ENCODE measurements around the gene UGT1A9. TPM values are rescaled to one million over a fixed set of nuclear protein-coding genes. Genes with fewer than 3 reads are reported as not detected.
"Not testable (repeated sequence)": the region's sequence is repeated elsewhere in the genome, so short reads cannot be mapped to it uniquely, and the experiment has no call there.

UGT1A9 gene
- total and polyA plus RNA-seq, 7 donors, result not detected

DNA sequence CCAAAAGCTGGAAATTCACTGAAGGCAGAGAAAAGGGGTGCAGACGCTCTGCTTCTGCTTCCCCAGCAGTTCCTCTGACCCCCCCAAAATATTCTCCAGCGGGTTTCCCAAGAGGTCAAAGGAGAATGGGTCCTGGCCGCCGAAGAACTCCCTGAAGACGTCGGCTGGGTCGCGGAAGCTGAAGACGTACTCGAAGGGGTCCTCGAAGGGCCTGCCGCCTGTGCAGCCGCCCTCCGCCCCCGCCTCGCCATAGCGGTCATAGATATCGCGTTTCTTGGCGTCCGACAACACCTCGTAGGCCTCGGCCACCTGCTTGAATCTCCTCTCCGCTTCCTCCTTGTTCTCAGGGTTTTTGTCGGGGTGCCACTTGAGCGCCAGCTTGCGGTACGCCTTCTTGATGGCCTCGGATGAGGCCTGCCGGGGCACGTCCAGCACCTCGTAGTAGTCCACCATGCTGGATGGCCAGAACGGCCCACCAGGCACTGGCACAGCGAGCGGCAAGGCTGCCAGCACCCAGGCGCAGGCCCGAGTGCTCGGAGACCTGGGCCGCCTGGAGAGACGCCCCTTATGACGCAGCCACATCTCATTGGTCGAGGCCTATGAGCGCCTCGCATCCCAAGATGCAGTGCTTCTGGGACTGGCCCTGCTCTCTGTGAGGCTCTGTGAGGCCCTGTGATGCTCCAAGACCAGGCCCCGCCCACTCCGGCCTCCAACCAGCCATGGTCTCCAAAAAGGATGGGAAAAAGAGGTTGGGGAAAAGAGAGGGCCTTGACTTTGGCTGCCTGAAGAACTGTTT lies 72.0 kb downstream of the UGT1A9 start:
- Histone ChIP-seq H3K27me3 (ENCODE audit: insufficient read depth in 3 of 3, low read length in 2 of 3) (peaks cover 0 to 2% (median 0%) of the 10 kb centered on the region in 3 donors), H3K36me3 (ENCODE audit: insufficient read depth in 1 of 2, low read depth in 1 of 2) (no peaks in the 10 kb centered on the region), H3K4me1 (no peaks in the 10 kb centered on the region), H3K9me3 (no peaks in the 10 kb centered on the region), H3K27ac (no peak overlapping the region), H3K4me3 (no peak overlapping the region)
- DNase-seq (peak in 1 of 2 donors; percentile 48), ATAC-seq (no peak)
- intact Hi-C loops (cut with DNase I), result no loop called here
- TF ChIP-seq, protein P1, sequence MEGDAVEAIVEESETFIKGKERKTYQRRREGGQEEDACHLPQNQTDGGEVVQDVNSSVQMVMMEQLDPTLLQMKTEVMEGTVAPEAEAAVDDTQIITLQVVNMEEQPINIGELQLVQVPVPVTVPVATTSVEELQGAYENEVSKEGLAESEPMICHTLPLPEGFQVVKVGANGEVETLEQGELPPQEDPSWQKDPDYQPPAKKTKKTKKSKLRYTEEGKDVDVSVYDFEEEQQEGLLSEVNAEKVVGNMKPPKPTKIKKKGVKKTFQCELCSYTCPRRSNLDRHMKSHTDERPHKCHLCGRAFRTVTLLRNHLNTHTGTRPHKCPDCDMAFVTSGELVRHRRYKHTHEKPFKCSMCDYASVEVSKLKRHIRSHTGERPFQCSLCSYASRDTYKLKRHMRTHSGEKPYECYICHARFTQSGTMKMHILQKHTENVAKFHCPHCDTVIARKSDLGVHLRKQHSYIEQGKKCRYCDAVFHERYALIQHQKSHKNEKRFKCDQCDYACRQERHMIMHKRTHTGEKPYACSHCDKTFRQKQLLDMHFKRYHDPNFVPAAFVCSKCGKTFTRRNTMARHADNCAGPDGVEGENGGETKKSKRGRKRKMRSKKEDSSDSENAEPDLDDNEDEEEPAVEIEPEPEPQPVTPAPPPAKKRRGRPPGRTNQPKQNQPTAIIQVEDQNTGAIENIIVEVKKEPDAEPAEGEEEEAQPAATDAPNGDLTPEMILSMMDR (IDR thresholded peaks at IDR 0.05), result no peak
- WGBS, 3 donors, result 92 to 94% (median 93%) methylated on average over 44 to 45 of the region's 46 CpGs

DNA sequence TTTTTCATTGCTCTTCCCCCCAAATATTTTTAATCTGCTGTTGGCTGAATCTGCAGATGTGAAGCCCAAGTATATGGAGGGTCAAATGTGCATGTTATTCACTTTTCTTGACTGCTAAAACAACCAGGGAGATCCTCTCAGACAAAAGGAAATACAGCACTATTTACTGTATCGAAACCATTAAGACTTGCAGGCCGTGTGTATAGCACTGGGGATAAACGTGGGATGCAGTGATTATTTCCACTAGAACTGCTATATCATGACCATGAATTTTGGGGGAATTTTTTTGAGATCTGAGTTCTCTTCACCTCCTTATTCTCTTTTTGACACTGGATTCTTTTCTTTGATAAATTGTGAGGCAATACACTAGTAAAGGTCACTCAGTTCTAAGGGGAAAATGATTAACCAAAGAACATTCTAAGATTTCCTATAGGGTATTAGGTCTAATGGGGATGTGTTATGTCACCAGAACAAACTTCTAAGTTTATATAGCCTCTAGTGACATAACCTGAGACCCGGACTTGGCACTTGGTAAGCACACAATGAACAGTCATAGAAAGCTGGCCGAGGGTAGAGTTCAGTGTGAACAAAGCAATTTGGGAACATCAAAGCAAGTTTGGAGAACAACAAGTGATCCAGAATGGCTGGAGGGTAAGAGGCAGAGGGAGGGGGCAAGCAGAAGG lies 73.5 kb downstream of the UGT1A9 start:
- intact Hi-C loops (cut with DNase I), result no loop called here
- no peak overlapping the region for H3K4me3 ChIP-seq
- no peaks in the 10 kb centered on the region for H3K4me1 ChIP-seq
- TF ChIP-seq, protein P1 (IDR thresholded peaks at IDR 0.05), result no peak
- no peak overlapping the region for H3K27ac ChIP-seq
- DNase-seq (no peak), ATAC-seq (no peak)
- H3K27me3 ChIP-seq (ENCODE audit: insufficient read depth in 3 of 3, low read length in 2 of 3), result no peaks in the 10 kb centered on the region
- WGBS, 3 donors, result 53 to 60% (median 56%) methylated on average over 5 of the region's 5 CpGs
- no peaks in the 10 kb centered on the region for H3K36me3 ChIP-seq (ENCODE audit: insufficient read depth in 1 of 2, low read depth in 1 of 2)
- no peaks in the 10 kb centered on the region for H3K9me3 ChIP-seq

DNA sequence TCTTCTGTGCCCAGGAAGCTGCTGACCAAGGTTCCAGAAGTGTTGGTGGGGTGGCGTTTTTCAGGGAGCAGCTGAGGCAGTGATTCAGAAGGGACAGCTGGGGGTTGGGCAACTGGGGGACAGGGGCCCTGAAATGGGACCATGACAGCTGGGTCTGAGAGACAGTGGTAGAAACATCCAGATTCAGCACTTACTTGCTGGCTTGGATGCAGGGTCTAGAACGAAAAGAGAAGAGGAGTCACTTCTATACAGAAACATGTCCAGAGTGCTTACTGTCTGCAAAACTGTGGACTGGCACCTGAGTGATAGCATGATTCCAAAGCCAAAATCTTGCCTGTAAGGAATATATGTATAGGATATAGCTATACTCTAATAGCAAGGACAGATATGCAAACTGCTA lies 74.1 kb downstream of the UGT1A9 start:
- WGBS, 3 donors, result 55 to 72% (median 56%) methylated on average over 2 of the region's 2 CpGs
- H3K27ac ChIP-seq; H3K9me3 ChIP-seq; DNase-seq; intact Hi-C loops (cut with DNase I); H3K4me3 ChIP-seq; ATAC-seq; H3K36me3 ChIP-seq (ENCODE audit: insufficient read depth in 1 of 2, low read depth in 1 of 2); H3K4me1 ChIP-seq; H3K27me3 ChIP-seq (ENCODE audit: insufficient read depth in 3 of 3, low read length in 2 of 3): not testable (repeated sequence)

DNA sequence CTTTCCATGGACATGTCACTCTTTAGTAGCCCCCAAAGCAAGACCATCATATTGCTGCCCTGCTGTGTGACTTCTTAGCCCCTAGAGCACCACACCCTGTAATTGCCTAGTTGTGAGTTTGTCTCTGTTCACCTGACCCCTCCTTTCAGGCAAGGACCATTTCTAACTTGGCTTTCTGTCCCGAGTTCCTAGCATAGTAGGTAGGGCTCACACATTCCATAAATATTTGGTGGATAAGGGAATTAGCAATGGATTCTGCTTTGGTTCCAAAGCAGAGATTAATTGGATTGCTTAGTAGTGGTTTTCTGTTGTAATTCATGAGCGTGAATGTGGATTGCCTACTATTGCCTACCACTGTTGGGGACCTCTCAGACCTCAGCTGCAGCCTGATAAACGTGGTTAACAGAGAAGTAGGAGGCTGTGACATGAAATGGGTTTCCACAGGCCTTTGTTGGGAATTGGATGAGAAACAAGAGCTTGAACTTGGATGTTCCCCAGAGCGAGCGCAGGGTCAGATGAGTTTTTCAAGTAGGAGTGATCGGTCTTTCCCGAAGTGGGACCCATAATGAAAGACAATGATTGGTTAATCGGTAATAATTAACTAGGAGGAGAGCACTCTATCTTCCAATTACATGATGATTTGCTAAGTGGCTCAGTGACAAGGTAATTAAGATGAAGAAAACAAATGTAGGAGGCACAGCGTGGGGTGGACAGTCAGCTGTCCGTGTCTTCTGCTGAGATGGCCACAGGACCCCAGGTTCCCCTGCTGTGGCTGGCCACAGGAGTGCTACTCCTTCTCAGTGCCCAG lies 75.0 kb downstream of the UGT1A9 start:
- Histone ChIP-seq H3K27me3 (ENCODE audit: insufficient read depth in 3 of 3, low read length in 2 of 3) (no peaks in the 10 kb centered on the region), H3K36me3 (ENCODE audit: insufficient read depth in 1 of 2, low read depth in 1 of 2) (no peaks in the 10 kb centered on the region), H3K27ac (no peak overlapping the region), H3K9me3 (no peaks in the 10 kb centered on the region), H3K4me1 (no peaks in the 10 kb centered on the region), H3K4me3 (no peak overlapping the region)
- DNase-seq (no peak), ATAC-seq (no peak)
- intact Hi-C loops (cut with DNase I), result no loop called here
- 69 to 71% (median 70%) methylated on average over 10 of the region's 10 CpGs for WGBS, 3 donors
- TF ChIP-seq, protein P1 (IDR thresholded peaks at IDR 0.05), result no peak

DNA sequence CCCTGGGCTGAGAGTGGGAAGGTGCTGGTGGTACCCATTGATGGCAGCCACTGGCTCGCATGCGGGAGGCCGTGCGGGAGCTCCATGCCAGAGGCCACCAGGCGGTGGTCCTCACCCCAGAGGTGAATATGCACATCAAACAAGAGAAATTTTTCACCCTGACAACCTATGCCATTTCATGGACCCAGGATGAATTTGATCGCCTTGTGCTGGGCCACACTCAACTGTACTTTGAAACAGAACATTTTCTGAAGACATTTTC lies 75.5 kb downstream of the UGT1A9 start:
- DNase-seq (no peak), ATAC-seq (no peak)
- H3K4me1 ChIP-seq, result no peaks in the 10 kb centered on the region
- H3K4me3 ChIP-seq, result no peak overlapping the region
- intact Hi-C loops (cut with DNase I), result no loop called here
- no peaks in the 10 kb centered on the region for H3K9me3 ChIP-seq
- no peak overlapping the region for H3K27ac ChIP-seq
- 87 to 97% (median 92%) methylated on average over 6 of the region's 6 CpGs for WGBS, 3 donors
- H3K36me3 ChIP-seq (ENCODE audit: insufficient read depth in 1 of 2, low read depth in 1 of 2), result no peaks in the 10 kb centered on the region
- no peaks in the 10 kb centered on the region for H3K27me3 ChIP-seq (ENCODE audit: insufficient read depth in 3 of 3, low read length in 2 of 3)
- TF ChIP-seq, protein P1 (IDR thresholded peaks at IDR 0.05), result no peak

DNA sequence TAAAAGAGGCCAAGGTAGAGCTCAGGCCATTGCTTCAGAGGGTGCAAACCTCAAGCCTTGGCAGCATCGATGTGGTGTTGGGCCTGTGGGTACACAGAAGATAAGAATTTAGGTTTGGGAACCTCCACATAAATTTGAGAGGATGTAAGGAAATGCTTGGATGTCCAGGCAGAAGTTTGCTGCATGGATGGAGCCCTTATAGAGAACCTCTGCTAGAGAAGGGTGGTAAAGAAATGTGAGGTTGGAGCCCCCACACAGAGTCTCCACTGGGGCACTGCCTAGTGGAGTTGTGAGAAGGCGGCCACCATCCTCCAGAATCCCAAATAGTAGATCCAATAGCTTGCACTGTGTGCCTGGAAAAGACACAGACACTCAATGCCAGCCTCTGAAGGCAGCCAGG lies 79.0 kb downstream of the UGT1A9 start:
- H3K4me1 ChIP-seq; H3K36me3 ChIP-seq (ENCODE audit: insufficient read depth in 1 of 2, low read depth in 1 of 2); H3K27me3 ChIP-seq (ENCODE audit: insufficient read depth in 3 of 3, low read length in 2 of 3); ATAC-seq; DNase-seq; H3K4me3 ChIP-seq; H3K27ac ChIP-seq; H3K9me3 ChIP-seq; intact Hi-C loops (cut with DNase I): not testable (repeated sequence)
- 70 to 94% (median 79%) methylated on average over 2 of the region's 2 CpGs for WGBS, 3 donors

DNA sequence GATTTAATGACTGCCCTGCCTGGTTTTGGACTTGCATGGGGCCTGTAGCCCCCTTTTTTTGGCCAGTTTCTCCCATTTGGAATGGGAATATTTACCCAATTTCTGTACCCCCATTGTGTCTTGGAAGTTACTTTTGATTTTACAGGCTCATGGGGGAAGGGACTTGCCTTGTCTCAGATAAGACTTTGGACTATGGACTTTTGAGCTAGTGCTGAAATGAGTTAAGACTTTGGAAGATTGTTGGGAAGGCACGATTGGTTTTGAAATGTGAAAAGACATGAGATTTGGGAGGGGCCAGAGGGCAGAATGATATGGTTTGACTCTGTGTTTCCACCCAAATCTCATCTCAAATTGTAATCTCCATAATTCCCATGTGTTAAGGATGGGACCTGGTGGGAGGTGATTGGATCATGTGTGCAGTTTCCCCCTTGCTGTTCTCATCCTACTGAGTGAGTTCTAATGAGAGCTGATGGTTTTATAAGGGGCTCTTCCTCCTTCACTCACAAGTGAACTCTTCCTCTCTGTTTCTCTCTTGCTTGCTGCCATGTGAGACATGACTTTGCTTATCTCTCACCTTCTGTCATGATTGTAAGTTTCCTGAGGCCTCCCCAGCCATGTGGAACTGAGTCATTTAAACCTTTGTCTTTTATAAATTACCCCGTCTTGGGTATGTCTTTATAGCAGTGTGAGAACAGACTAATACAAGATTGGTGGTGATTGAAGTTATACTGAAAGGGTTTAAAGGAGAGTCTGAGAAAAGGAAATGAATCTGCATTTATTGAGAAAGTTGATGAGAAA lies 79.7 kb downstream of the UGT1A9 start:
- H3K4me1 ChIP-seq; ATAC-seq; intact Hi-C loops (cut with DNase I); H3K27ac ChIP-seq; DNase-seq; H3K27me3 ChIP-seq (ENCODE audit: insufficient read depth in 3 of 3, low read length in 2 of 3); H3K9me3 ChIP-seq; H3K4me3 ChIP-seq; H3K36me3 ChIP-seq (ENCODE audit: insufficient read depth in 1 of 2, low read depth in 1 of 2): not testable (repeated sequence)
- WGBS, 3 donors, result 67 to 76% (median 73%) methylated on average over 2 of the region's 2 CpGs
